Epithelial cell of esophagus (primary cell): ENCODE measurements around the gene NEFH.

Experiments
- DNase-seq: peaks from one replicate; pipeline ENCODE4 v3.0.0; 2010; ENCODE audit warnings: low read depth
- H3K4me3 ChIP-seq: 2 replicates; pipeline ENCODE4 v1.5.1; 2011; ENCODE audit warnings: mild to moderate bottlenecking, low read length, control low read depth
- TF ChIP-seq, protein P1 (sequence below): IDR thresholded peaks from 2 replicates; pipeline ENCODE4 v1.5.1; 2011; ENCODE audit warnings: low read depth, mild to moderate bottlenecking, low read length, control low read depth, inconsistent platforms; ENCODE audit not compliant: insufficient read depth; ENCODE audit errors: missing control alignments

The NEFH gene

DNA sequence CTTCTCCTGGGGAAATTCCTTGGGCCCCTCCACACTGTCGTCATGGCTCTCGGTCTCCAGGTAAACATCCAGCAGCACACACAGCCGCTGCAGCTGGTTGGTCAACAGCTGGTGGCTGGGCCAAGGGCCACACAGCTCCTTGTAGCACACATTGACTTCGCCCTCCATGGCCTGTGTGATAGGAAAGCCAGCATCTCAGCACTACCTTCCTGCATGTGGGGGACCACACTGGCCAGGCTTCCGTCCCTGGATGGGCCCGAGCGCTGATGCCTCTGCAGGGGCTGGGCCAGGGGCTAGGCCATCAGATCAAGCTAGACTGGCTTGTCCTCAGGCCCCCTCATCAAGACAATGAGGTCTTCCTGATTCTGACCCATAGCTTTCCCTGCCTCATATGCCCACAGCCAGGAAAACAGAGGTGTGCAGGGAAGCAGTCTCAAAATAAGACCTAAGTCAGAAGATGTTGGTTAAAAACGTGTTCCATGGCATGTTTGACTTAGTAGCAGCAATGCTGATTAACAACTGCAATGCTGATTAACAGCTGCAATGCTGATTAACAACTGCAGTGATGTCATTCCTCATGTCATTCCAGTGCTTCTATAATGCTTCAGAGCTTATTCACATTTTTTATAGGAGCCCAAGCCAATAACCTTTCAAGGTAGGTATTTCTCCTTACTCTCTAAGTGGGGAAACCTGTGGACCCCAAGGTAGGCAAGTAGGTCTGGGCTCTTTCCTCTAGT lies 31.3 kb downstream of the NEFH start:
- TF ChIP-seq, protein P1, sequence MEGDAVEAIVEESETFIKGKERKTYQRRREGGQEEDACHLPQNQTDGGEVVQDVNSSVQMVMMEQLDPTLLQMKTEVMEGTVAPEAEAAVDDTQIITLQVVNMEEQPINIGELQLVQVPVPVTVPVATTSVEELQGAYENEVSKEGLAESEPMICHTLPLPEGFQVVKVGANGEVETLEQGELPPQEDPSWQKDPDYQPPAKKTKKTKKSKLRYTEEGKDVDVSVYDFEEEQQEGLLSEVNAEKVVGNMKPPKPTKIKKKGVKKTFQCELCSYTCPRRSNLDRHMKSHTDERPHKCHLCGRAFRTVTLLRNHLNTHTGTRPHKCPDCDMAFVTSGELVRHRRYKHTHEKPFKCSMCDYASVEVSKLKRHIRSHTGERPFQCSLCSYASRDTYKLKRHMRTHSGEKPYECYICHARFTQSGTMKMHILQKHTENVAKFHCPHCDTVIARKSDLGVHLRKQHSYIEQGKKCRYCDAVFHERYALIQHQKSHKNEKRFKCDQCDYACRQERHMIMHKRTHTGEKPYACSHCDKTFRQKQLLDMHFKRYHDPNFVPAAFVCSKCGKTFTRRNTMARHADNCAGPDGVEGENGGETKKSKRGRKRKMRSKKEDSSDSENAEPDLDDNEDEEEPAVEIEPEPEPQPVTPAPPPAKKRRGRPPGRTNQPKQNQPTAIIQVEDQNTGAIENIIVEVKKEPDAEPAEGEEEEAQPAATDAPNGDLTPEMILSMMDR = no peak
- peak; percentile 12 for DNase-seq
- H3K4me3 ChIP-seq = no peak overlapping the region

DNA sequence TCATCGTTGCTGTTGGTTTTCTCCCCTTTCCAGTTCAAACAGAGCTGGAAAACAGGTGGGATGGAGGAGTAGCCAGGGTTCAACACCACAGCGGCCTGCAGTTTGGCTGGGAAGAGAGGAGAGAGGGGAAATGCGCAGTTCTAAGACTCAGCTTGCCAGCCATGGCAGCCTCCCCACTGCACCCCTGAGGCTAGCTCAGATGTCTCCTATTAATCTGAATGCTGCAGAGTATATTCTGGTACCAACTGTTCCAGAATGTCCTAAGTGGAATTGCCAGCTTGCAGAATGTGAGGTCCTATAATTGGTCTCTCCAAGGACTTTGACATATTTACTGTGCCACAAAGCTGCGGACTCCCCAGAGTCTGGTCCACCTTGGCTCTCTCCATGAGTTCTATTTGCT lies 32.0 kb downstream of the NEFH start:
- no peak overlapping the region for H3K4me3 ChIP-seq
- DNase-seq = no peak
- TF ChIP-seq, protein P1 = no peak

DNA sequence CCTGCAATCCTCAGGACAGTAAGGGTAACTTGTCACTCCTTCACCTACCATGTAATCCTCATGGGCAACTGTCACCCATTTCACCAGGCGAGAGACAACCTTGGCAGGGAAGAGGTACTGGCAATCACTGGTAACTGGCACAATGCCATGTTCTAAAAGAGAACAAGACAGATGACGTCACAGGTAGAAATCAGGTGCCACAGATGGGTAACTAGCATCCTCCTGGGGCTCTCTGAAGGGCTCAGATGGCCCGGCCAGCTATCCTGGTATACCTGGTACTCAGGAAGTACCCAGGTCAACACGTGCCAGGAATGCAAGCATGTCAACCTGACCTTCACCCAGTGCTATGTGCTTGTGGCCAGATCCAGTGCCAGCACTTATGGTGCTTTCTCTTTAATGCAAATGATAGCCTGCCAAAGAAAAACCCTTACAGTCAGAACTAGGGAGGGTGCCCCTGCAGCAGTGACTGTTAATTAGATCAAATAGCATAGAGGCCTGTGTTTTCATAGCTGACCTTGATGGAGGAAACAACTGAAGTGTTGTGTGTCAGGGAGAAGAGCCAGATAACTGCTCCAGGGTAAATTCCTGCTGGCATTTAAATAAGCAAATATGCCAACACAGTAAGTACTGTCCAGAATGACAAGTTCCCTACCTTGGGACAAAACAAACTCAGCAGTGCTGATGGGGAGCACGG lies 37.3 kb downstream of the NEFH start:
- no peak overlapping the region for H3K4me3 ChIP-seq
- TF ChIP-seq, protein P1 = no peak
- no peak for DNase-seq

DNA sequence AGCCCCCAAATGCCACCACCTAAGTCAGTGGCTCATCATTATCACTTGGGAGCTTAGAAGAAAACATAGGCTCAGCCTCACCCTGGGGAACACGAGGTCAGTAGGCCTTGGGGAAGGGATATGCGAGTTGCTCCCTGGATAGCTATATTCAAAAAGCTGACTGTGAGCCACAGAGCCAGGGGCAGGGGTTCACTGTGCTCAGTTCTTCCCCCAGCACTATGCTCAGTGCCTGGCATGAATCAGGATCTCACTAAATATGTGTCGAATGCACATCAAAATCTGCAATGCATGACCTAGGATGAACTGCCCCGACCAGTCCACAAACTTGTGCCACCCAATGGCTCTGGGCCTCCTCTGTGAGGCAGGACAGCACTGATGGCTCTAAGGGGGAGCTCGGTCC lies 38.4 kb downstream of the NEFH start:
- DNase-seq = no peak
- TF ChIP-seq, protein P1 = no peak
- H3K4me3 ChIP-seq = no peak overlapping the region

DNA sequence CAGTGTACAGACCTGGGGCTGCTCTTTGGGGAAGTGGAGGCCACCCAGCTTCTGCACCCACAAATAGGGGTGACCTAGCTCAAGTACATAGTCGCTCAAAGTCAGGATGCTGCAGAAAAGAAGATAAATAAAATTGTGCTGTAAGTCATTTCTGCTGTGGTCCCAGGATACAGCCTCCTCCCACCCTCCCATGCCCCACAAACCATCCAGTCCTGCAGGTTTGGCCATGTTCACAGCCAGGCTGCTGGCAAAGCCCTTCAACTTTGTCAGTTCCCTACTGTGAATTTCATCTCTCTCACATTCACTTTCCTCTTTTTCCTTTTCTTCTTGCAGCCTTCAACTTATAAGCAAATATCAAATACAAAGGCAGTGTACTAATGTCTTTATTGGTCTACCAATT lies 40.0 kb downstream of the NEFH start:
- TF ChIP-seq, protein P1 = no peak
- no peak overlapping the region for H3K4me3 ChIP-seq
- no peak for DNase-seq

DNA sequence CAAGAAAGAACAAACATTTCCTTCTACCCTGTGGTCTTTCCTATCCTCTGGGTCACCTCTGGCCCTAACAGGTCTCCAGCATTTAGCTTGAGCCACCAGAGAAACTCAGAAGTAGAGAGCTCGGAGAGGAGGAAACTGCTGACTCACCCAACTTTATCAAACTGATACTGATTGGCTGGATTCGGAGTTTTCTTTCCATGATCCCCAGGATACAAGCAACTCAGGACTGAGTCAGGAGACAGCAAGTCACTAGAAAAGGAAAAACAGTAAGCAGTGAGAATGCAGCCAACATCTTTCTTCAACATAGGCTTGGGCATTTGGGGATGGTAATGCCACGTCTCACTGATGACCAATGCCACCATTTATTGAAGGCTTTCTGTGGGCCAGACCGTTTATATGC lies 40.8 kb downstream of the NEFH start:
- TF ChIP-seq, protein P1 = no peak
- H3K4me3 ChIP-seq = no peak overlapping the region
- peak; percentile 60 for DNase-seq
